ENCODE data around the gene CEP89. TPM values are rescaled to one million over a fixed set of nuclear protein-coding genes. Genes with fewer than 3 reads are reported as not detected.
"Not testable (repeated sequence)": the region's sequence is repeated elsewhere in the genome, so short reads cannot be mapped to it uniquely, and the experiment has no call there.

The CEP89 gene
- total RNA-seq, 4 donors from 2014 or later = 18.5 to 24.7 (median 19.4) TPM

DNA sequence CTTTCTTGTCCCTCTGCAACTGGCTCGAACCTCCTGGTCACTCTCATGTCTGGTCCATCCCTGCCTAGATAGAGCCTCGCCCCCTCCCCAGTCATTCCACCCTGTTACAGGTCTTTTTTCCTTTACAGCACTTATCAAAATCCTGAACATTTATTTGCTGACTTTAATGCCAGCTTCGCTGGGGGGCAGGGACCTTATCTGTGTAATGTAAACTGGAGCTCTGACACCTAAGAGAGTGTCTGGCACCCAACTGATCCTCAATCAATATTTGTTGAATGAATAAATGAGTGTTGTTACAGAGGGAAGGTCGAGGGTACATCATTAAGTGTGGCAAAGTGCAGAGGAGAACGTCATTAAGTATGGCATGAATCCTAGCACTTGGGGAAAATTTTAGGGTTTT, 17.0 kb upstream of the CEP89 start:
- TF ChIP-seq POLR2A (IDR thresholded peaks at IDR 0.05) = no peak
- H3K4me3 ChIP-seq (replicated peaks in 1 of 3) = no peak overlapping the region
- 75 to 80% methylated on average over 5 of the region's 5 CpGs for WGBS, 2 donors
- no peak for DNase-seq
- no peaks in the 10 kb centered on the region for H3K4me1 ChIP-seq
- peaks cover 4 to 8% of the 10 kb centered on the region in 2 donors for H3K36me3 ChIP-seq
- no peak overlapping the region for H3K27ac ChIP-seq
- H3K27me3 ChIP-seq = no peaks in the 10 kb centered on the region
- intact Hi-C loops (cut with DNase I) = no loop called here
- no peaks in the 10 kb centered on the region for H3K9me3 ChIP-seq

DNA sequence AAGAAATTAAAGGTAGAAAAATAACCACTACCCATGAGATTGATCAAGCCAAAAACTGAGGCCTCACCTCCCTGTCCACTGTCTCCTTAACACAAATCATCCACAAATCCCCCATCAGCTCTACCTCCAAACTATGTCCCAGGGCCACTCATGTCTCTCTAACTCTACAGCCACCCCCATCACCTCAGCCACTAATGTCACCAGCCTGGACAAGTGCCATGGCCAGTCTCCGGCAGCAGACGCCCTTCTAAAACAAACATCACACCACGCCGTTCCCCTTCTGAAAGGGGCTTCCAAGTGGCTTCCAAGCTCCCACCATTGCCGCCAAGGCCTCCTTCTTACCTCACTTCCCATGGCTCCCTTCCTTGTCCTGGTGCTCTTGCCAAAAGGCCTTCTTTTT, 16.5 kb upstream of the CEP89 start:
- DNase-seq; H3K36me3 ChIP-seq; H3K27me3 ChIP-seq; H3K4me1 ChIP-seq; H3K9me3 ChIP-seq; H3K27ac ChIP-seq; H3K4me3 ChIP-seq (replicated peaks in 1 of 3); intact Hi-C loops (cut with DNase I): not testable (repeated sequence)
- 75 to 88% methylated on average over 5 of the region's 5 CpGs for WGBS, 2 donors

DNA sequence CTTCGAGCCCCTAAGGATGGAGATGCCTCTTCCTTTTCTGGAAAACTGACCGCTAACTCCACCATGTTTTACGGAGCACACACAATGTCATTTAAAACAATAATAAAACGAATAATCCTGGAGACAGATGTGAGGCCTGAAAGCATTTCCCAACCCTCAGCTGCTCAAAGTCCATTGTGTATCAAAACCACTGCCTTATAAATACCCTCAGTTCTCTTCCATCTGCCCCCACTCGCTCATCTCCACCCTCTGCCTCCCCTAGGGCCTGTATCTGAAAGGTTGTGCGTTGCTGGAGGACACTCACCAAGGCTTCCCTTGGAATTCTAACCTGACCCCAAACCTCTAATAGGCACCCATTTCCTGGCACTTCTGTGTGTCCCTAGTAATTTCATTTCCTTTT, 10.7 kb upstream of the CEP89 start:
- not testable (repeated sequence) for H3K9me3 ChIP-seq, DNase-seq
- WGBS, 2 donors = 92 to 97% methylated on average over 6 of the region's 6 CpGs

DNA sequence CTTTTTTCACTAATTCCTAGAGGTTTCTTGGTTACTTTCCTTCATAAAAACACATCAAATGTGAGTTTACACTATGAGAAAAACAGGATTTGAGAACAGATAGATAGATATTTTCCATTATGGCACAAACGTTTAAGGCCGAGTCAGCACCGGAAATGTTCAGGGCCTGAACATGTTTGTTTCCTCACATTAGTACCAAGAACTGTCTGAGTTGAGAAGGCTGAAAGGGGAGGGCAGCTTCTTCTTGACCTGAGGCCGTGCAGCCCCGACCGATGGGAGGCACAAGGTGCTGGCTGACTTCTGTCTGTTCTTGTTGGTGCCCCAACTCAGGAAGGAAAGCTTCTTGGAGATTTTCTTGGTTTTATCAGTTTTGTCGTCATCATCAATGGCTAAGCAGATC, 8.0 kb upstream of the CEP89 start:
- not testable (repeated sequence) for DNase-seq; H3K4me1 ChIP-seq; H3K27me3 ChIP-seq; H3K9me3 ChIP-seq; H3K36me3 ChIP-seq; H3K27ac ChIP-seq; H3K4me3 ChIP-seq (replicated peaks in 1 of 3)
- intact Hi-C loops (cut with DNase I) = loop anchor here (5.0 kb wide), 2 partner anchors 102 to 142 kb away; partner anchors contain the start of gene GPATCH1
- 88 to 95% methylated on average over 7 of the region's 7 CpGs for WGBS, 2 donors

More for the DNA sequence above, 10.7 kb upstream of the CEP89 start:
- H3K36me3 ChIP-seq; intact Hi-C loops (cut with DNase I); H3K4me1 ChIP-seq; H3K27me3 ChIP-seq; H3K27ac ChIP-seq; H3K4me3 ChIP-seq (replicated peaks in 1 of 3): not testable (repeated sequence)

DNA sequence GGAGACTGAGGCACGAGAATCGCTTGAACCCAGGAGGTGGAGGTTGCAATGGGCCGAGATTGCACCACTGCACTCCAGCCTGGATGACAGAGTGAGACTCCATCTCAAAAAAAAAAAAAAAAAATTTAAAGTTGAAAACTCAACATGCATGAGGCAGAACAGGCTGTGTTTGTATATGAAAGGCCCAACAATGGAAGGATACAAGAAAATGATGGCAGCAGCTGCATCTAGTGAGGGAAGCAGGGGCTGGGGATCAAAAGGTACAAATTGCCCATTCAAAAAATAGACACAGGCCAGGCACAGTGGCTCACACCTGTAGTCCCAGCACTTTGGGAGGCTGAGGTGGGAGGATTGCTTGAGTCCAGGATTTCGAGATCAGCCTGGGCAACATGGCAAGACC, 6.1 kb upstream of the CEP89 start:
- intact Hi-C loops (cut with DNase I) = loop anchor here (5.0 kb wide), 2 partner anchors 104 to 144 kb away; partner anchors contain the start of gene GPATCH1
- H3K4me1 ChIP-seq; H3K4me3 ChIP-seq (replicated peaks in 1 of 3); H3K27me3 ChIP-seq; H3K36me3 ChIP-seq; H3K27ac ChIP-seq; DNase-seq; H3K9me3 ChIP-seq: not testable (repeated sequence)
- 95 to 98% methylated on average over 4 of the region's 4 CpGs for whole genome bisulfite sequencing, 2 donors

DNA sequence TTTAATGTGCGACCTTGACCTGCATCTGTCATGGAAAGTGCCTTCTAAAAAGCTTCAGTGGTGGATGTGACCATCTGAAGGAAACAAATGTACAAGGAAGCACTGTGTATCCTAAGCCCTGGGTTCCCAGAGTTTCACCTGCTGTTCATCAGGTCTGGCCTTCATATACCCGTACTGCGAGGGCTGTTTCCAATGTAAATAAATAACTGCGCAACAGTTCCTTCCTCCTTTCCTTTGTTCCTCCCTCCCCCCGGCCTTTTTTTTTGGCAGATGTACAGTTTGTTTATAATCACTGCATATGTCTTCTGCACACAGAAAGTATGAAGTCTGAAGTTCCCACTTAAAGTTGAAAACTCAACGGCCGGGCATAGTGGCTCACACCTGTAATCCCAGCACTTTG, 5.5 kb upstream of the CEP89 start:
- 80 to 91% methylated on average over 7 of the region's 7 CpGs for WGBS, 2 donors
- H3K36me3 ChIP-seq = no peaks in the 10 kb centered on the region
- no peaks in the 10 kb centered on the region for H3K9me3 ChIP-seq
- intact Hi-C loops (cut with DNase I) = loop anchor here (5.0 kb wide), 2 partner anchors 105 to 145 kb away; partner anchors contain the start of gene GPATCH1
- H3K4me3 ChIP-seq (replicated peaks in 1 of 3) = no peak overlapping the region
- H3K4me1 ChIP-seq = no peaks in the 10 kb centered on the region
- no peak overlapping the region for H3K27ac ChIP-seq
- no peak for TF ChIP-seq POLR2A (IDR thresholded peaks at IDR 0.05)
- TF ChIP-seq, protein P1, sequence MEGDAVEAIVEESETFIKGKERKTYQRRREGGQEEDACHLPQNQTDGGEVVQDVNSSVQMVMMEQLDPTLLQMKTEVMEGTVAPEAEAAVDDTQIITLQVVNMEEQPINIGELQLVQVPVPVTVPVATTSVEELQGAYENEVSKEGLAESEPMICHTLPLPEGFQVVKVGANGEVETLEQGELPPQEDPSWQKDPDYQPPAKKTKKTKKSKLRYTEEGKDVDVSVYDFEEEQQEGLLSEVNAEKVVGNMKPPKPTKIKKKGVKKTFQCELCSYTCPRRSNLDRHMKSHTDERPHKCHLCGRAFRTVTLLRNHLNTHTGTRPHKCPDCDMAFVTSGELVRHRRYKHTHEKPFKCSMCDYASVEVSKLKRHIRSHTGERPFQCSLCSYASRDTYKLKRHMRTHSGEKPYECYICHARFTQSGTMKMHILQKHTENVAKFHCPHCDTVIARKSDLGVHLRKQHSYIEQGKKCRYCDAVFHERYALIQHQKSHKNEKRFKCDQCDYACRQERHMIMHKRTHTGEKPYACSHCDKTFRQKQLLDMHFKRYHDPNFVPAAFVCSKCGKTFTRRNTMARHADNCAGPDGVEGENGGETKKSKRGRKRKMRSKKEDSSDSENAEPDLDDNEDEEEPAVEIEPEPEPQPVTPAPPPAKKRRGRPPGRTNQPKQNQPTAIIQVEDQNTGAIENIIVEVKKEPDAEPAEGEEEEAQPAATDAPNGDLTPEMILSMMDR (IDR thresholded peaks at IDR 0.05) = no peak
- H3K27me3 ChIP-seq = no peaks in the 10 kb centered on the region
- DNase-seq = no peak

DNA sequence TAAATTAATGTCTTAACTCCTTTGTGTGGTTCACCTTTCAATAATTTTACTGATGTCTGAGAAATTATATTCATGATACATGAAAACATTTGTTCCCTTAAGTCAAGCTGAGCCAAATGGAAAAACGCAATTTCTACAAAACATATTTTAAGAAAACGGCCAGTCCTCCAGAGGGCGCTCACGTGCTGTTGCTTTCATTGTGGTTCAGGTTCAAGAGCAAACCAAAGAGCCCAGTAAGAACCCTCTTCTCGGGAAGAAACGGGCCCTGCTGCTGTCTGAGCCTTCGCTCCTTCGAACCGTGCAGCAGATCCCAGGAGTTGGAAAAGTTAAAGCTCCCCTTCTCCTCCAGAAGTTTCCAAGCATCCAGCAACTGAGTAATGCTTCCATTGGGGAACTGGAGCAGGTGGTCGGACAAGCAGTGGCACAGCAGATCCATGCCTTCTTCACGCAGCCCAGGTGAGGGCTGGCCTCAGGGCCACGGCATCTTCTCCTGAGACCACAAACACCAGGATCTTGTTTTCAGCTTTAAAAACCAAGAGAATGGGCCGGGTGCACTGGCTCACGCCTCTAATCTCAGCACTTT, 4.6 kb upstream of the CEP89 start:
- peak; percentile 78 to 88 for DNase-seq
- Histone ChIP-seq H3K27me3 (no peaks in the 10 kb centered on the region), H3K4me1 (peaks cover 0 to under 1% of the 10 kb centered on the region in 2 donors), H3K4me3 (replicated peaks in 1 of 3) (no peak overlapping the region), H3K36me3 (no peaks in the 10 kb centered on the region), H3K27ac (no peak overlapping the region), H3K9me3 (no peaks in the 10 kb centered on the region)
- intact Hi-C loops (cut with DNase I) = loop anchor here (5.0 kb wide), 2 partner anchors 106 to 146 kb away; partner anchors contain the start of gene GPATCH1
- 36 to 41% methylated on average over 13 to 14 of the region's 14 CpGs for WGBS, 2 donors
- TF ChIP-seq, protein P1 (IDR thresholded peaks at IDR 0.05) = peak; percentile 52 to 83 (median 72)
- no peak for TF ChIP-seq POLR2A (IDR thresholded peaks at IDR 0.05)
